SU-DHL-6 (cell line): ENCODE data around the gene KCNJ8.
"Not testable (repeated sequence)": the region's sequence is repeated elsewhere in the genome, so short reads cannot be mapped to it uniquely, and the experiment has no call there.

Source experiments
- H2AFZ ChIP-seq: fragments of 200-600 bp; sonication (generic); 2 replicates; pipeline ENCODE4 v1.6.1; 2014; ENCODE audit warnings: low read depth, mild to moderate bottlenecking, moderate library complexity, mixed read lengths, antibody characterized with exemption, low read length; ENCODE audit not compliant: severe bottlenecking
- H3F3A ChIP-seq: fragments of 200-600 bp; shearing (Covaris generic); 2 replicates; pipeline ENCODE4 v1.6.0; 2016; ENCODE audit warnings: antibody characterized with exemption, mild to moderate bottlenecking; ENCODE audit not compliant: insufficient read depth
- H3K27ac ChIP-seq: fragments of 200-600 bp; sonication (generic); 2 replicates; pipeline ENCODE4 v1.5.1; 2016; ENCODE audit warnings: low read depth, mild to moderate bottlenecking, low read length, moderate library complexity, mixed read lengths
- H3K27me3 ChIP-seq: fragments of 200-600 bp; sonication (generic), shearing (Covaris generic); 2 replicates; pipeline ENCODE4 v1.6.0; 2014; ENCODE audit warnings: mild to moderate bottlenecking, low read length
- H3K36me3 ChIP-seq: fragments of 200-600 bp; sonication (generic); 2 replicates; pipeline ENCODE4 v1.6.1; 2014; ENCODE audit warnings: mild to moderate bottlenecking, low read length, mixed read lengths
- H3K4me2 ChIP-seq: fragments of 300-600, 200-600 bp; shearing (Covaris generic), sonication (generic); 2 replicates; pipeline ENCODE4 v1.6.0; 2014; ENCODE audit warnings: low read length, low read depth, mild to moderate bottlenecking; ENCODE audit not compliant: poor library complexity, severe bottlenecking
- H3K4me3 ChIP-seq: fragments of 200-600 bp; sonication (generic); 2 replicates; pipeline ENCODE4 v1.5.1; 2014; ENCODE audit warnings: antibody characterized with exemption, low read length, mild to moderate bottlenecking, mixed read lengths; ENCODE audit not compliant: insufficient read depth, poor library complexity, severe bottlenecking
- H3K79me2 ChIP-seq: fragments of 200-600 bp; sonication (generic); 2 replicates; pipeline ENCODE4 v1.6.1; 2014; ENCODE audit warnings: mild to moderate bottlenecking, low read length, moderate library complexity; ENCODE audit not compliant: insufficient read depth
- H3K9ac ChIP-seq: fragments of 200-600 bp; sonication (generic); 2 replicates; pipeline ENCODE4 v1.7.0; 2014; ENCODE audit warnings: mild to moderate bottlenecking, low read length
- H3K9me2 ChIP-seq: fragments of 200-600 bp; sonication (generic); replicated peaks from 2 replicates; pipeline ENCODE4 v1.6.1; 2014; ENCODE audit warnings: low read length; ENCODE audit not compliant: insufficient read depth
- H3K9me3 ChIP-seq: fragments of 200-600 bp; sonication (generic); 2 replicates; pipeline ENCODE4 v1.6.1; 2014; ENCODE audit warnings: low read length, mixed read lengths; ENCODE audit not compliant: insufficient read depth
- H4K20me1 ChIP-seq: fragments of 200-600 bp; sonication (generic); 2 replicates; pipeline ENCODE4 v1.6.1; 2014; ENCODE audit warnings: low read depth, mild to moderate bottlenecking, antibody characterized with exemption, low read length, moderate library complexity, mixed read lengths
- CTCF ChIP-seq: fragments of 200-600 bp; sonication (generic); IDR thresholded peaks from one replicate; pipeline ENCODE4 v1.5.1; 2017; ENCODE audit warnings: antibody characterized with exemption, mild to moderate bottlenecking, low read length, moderate library complexity; ENCODE audit not compliant: insufficient read depth, poor library complexity, severe bottlenecking
- EZH2phosphoT487 ChIP-seq: fragments of 200-600 bp; sonication (generic), shearing (Covaris generic); conservative IDR thresholded peaks from 2 replicates; pipeline ENCODE4 v1.6.1; 2018; ENCODE audit warnings: mild to moderate bottlenecking, antibody characterized with exemption, low read length, moderate library complexity, mixed read lengths

The KCNJ8 gene

GRCh38 chr12:21788089-21788983 lies 13.8 kb upstream of the KCNJ8 start:
- no peaks in the 10 kb centered on the region for H3K36me3 ChIP-seq
- no peak overlapping the region for H3K27ac ChIP-seq
- no peaks in the 10 kb centered on the region for H4K20me1 ChIP-seq
- no peaks in the 10 kb centered on the region for H3K27me3 ChIP-seq
- no peaks in the 10 kb centered on the region for H3K79me2 ChIP-seq
- H3F3A ChIP-seq, result no peaks in the 10 kb centered on the region
- H2AFZ ChIP-seq, result no peak overlapping the region
- no peak overlapping the region for H3K9ac ChIP-seq
- no peak overlapping the region for H3K4me2 ChIP-seq
- no peaks in the 10 kb centered on the region for H3K9me2 ChIP-seq
- no peak for TF ChIP-seq EZH2phosphoT487
- TF ChIP-seq CTCF, result no peak
- no peak overlapping the region for H3K4me3 ChIP-seq
- no peaks in the 10 kb centered on the region for H3K9me3 ChIP-seq

GRCh38 chr12:21786041-21786531 lies 11.6 kb upstream of the KCNJ8 start:
- Histone ChIP-seq H3K27me3 (no peaks in the 10 kb centered on the region), H3K4me3 (no peak overlapping the region), H3K9me2 (no peaks in the 10 kb centered on the region), H3K9me3 (no peaks in the 10 kb centered on the region), H4K20me1 (no peaks in the 10 kb centered on the region), H2AFZ (no peak overlapping the region), H3K4me2 (no peak overlapping the region), H3K27ac (no peak overlapping the region), H3K9ac (no peak overlapping the region), H3F3A (no peaks in the 10 kb centered on the region), H3K36me3 (no peaks in the 10 kb centered on the region), H3K79me2 (no peaks in the 10 kb centered on the region)
- no peak for TF ChIP-seq EZH2phosphoT487
- TF ChIP-seq CTCF, result no peak

GRCh38 chr12:21782723-21783122 lies 8.2 kb upstream of the KCNJ8 start:
- H3K4me2 ChIP-seq, H3K36me3 ChIP-seq, H3K27ac ChIP-seq, H3K9me2 ChIP-seq, H2AFZ ChIP-seq, H3K4me3 ChIP-seq, H3K9ac ChIP-seq, H3K9me3 ChIP-seq, H3K27me3 ChIP-seq, H3F3A ChIP-seq, H4K20me1 ChIP-seq, H3K79me2 ChIP-seq: not testable (repeated sequence)

GRCh38 chr12:21780786-21781185 lies 6.3 kb upstream of the KCNJ8 start:
- H3K9me2 ChIP-seq, result no peaks in the 10 kb centered on the region
- H3K9me3 ChIP-seq, result no peaks in the 10 kb centered on the region
- H3K27ac ChIP-seq, result no peak overlapping the region
- no peaks in the 10 kb centered on the region for H3K27me3 ChIP-seq
- no peaks in the 10 kb centered on the region for H3K36me3 ChIP-seq
- H3K79me2 ChIP-seq, result no peaks in the 10 kb centered on the region
- no peak overlapping the region for H3K9ac ChIP-seq
- no peaks in the 10 kb centered on the region for H3F3A ChIP-seq
- no peak overlapping the region for H2AFZ ChIP-seq
- H3K4me3 ChIP-seq, result no peak overlapping the region
- TF ChIP-seq EZH2phosphoT487 (no peak), CTCF (no peak)
- no peak overlapping the region for H3K4me2 ChIP-seq
- H4K20me1 ChIP-seq, result no peaks in the 10 kb centered on the region
